ENCODE data around the gene TOX3.

The TOX3 gene

GRCh38 chr16:52563767-52564611, 17.0 kb upstream of the TOX3 start:
- DNase-seq: no peak

- no peak for DNase-seq
Observed at GRCh38 chr16:52562770-52563169, 15.8 kb upstream of the TOX3 start.

- DNase-seq: no peak
Observed at GRCh38 chr16:52561910-52562741, 15.2 kb upstream of the TOX3 start.

GRCh38 chr16:52558448-52558847, 11.5 kb upstream of the TOX3 start:
- no peak for DNase-seq

GRCh38 chr16:52557236-52557635, 10.3 kb upstream of the TOX3 start:
- DNase-seq: no peak

DNA sequence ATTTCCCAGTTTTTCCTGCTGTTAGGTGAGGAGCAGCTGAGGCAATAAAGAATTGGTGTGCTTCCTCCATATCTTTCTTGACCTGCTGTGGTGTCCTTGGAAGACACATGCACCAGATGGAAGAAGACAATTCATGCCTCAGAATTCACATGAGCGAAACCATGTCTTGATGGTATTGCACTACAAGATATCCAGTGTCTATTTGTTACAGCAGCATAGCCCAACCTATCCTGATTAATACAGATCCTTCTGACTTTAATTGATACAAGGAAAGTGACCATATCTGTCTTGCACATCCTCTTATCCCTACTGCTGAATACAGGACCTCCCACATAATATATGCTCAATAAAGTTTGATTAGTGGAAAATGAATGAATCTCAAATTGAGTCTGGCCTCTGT, 9.1 kb upstream of the TOX3 start:
- DNase-seq: no peak

- no peak for DNase-seq
Observed at GRCh38 chr16:52555572-52555971, 8.6 kb upstream of the TOX3 start.

GRCh38 chr16:52554334-52554733, 7.4 kb upstream of the TOX3 start:
- no peak for DNase-seq

DNA sequence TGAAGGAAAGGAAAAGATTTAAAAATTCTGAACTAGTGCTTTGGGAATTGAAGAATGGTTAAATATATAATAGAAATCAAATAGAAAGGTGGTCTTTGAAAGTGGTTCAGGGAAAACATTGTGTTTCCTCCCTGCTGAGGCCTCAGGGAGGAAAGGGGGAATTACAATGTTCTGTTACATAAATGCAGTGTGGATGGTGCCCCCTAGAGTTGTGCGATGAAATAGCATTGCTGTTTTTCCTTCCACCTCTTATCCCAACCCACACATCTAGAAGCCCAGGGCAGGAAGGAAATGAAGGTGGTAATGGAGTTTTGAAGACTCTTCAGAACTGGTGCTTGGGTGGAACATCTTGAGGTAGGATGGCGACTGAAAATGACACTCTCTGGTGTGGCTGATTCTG, 6.4 kb upstream of the TOX3 start:
- DNase-seq: no peak

DNA sequence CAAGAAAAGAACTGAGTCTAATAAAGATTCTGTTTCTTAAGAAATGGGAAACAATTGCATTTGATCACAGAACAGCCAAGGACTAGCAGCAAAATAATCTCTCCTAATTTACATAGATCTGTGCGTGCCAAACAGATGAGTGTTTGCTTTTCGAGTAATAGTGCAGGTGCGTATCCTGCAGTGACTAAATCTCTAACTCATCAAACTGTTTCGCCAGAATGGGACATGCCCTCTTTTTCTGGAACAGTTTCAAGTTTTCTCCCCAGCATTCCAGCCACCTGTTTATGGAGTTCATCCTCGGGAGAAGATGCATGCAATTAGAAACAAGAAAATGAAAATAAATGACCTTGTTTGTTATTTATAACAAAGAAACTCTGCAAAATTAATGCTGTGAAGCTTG, 5.7 kb upstream of the TOX3 start:
- DNase-seq: no peak

- DNase-seq: no peak
Observed at GRCh38 chr16:52549011-52549692, 2.2 kb upstream of the TOX3 start.

DNA sequence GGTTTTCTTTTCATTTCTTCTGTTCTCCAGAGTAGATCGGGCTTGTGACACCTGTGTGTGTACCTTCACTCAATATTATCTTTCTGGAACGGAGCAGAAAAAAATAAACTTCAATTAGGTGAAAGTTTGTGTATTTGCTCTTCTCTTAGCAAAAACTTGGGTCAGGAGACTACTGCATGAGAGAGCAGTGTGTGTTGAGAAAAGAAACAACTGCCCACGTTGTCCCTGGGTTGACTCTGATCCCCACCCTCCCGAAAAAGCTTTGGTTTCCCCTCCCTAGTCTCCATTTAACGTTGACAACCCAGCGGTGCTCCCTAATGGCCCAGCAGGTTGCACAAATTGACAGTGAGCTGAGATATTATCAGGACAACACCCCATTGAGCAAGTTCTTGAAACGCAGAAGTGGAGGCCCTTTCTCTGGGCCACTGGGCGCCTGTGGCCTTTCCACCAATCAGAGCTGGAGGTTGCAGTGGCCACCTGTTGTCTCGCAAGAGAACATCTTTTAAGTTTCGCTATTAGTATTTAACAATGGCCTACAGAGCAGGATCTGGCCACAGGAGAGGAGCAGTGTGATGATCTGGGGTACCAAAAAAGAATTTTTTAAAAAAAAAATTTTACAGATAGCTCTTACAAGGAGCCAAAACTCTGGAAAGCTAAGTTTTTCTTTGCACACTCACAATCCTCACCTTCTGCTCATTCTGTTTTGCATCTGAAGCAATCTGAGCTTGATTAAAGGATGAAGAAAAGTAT, 1.5 kb upstream of the TOX3 start:
- DNase-seq: no peak

- no peak for DNase-seq
Observed at GRCh38 chr16:52547834-52548215, 882 bp upstream of the TOX3 start.

DNA sequence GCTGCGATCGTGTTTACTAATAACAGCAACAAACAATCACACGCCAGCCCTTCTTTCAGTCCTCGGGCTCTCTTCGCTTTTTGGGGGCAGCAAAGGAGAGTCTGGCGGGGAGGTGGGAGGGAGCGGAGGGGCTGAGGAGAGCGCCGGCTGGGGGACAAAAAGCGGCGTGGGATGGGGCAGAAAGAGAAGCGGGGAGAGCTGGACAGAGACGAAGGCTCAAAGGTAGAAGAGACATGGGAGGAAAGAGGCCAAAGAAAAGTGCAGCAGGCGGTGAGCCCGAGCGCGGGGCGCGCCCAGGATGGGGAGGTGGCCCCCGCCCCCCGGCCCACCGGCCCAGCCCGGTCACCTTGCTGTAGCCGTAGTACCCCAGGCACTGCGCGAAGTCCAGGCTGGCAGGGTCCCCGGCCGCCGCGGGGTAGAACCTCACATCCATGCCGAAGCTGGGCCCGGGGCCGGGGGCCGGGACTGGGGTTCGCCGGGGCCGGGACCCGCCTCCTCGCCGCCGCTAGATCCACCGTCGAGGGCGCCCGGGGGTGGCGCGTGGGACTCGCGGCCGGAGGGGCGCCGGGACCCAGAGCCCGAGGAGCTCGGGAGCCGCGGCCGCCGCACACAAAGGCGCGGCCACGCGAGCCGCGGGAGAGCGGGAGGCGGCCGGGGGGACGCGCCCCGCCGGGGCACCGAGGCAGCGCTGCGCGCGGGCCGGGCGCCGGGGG, 496 bp downstream of the TOX3 start:
- no peak for DNase-seq

DNA sequence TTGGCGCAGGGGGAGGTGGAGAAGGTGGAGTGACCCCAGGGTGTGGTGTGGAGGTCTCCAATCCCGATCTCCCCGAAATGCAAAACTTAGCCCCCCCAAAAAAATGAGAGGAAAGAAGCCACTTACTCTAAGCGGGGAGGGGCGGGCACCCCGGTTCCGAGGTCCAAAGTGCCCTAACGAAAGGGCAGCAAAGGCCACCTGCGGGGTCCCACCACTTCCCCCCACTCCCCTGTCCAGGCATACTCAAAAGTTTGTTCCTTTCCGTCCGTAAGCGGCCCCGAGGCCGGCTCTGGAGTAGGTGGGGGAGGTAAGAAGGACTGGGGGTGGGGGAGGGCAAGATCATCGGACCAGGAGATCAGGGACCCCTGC, 1.1 kb downstream of the TOX3 start:
- DNase-seq: no peak

GRCh38 chr16:52545222-52545897, 1.6 kb downstream of the TOX3 start:
- no peak for DNase-seq

GRCh38 chr16:52544703-52545102, 2.2 kb downstream of the TOX3 start:
- no peak for DNase-seq

DNA sequence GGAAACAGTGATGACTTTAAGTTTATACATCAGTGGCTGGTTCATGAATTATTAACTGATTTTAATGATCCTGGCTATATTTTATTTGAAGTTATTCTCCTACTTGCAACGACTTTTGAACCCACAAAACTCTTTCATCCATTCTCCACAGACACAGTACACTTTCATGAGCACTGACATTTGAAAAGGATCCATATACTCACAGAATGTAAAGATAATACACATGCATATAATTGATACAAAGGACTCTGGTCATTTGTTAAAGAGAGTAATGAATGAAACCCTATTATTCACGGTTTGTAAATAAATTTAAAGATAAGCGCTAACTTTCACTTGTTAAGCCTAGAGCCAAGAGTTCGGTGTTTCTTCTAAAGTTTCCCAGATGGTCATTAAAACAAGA, 3.3 kb downstream of the TOX3 start:
- no peak for DNase-seq

DNA sequence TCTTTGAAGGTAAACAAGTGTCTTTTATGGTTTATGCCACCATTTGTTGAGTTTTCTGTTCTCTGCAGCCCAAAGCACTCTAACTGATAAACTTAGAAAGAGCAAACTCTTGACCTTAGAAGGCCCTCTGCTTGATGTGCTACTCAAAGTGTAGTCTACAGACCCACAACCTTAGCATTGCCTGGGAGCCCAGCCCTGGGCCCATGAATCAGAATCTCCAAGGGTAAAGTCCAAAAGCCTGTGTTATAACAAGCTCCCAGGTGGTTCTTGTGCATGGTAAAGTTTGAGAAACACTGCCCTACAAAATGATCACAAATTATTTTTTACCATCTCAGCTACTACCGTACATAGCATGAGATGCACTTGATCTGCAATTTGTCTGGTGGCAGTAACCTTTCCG, 6.0 kb downstream of the TOX3 start:
- DNase-seq: no peak

DNA sequence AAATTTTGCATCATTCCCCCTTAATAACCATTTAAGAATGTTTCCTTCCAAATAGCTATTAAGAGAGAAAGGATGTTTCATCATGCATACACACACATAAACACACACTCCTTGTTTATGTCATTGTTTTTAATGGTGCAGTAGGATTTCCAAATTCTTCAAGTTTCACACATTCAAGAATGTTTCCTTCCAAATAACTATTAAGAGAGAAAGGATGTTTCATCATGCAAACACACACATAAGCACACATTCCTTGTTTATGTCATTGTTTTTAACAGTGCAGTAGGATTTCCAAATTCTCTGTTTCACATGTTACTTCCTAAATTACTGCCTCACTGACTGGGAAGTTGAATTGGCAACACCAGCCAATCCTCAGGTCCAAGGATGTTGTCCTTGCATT, 7.8 kb downstream of the TOX3 start:
- DNase-seq: no peak

- no peak for DNase-seq
Observed at GRCh38 chr16:52538511-52538910, 8.4 kb downstream of the TOX3 start.

- DNase-seq: no peak
Observed at GRCh38 chr16:52537516-52537915, 9.4 kb downstream of the TOX3 start.

All from hippocampal formation (tissue), 2 donors.